Fibroblast of mammary gland (primary cell): Measurements from ENCODE around the gene FCSK.

Experiments used
- DNase-seq: peaks from one replicate; pipeline ENCODE4 v3.0.0-alpha.2; 2010; ENCODE audit warnings: low read depth
- H3K4me3 ChIP-seq: 2 replicates; pipeline ENCODE4 v1.5.1; 2011; ENCODE audit warnings: low read depth, mild to moderate bottlenecking, low read length, moderate library complexity; ENCODE audit not compliant: control insufficient read depth
- CTCF ChIP-seq: conservative IDR thresholded peaks from 2 replicates; pipeline ENCODE4 v1.5.1; 2011; ENCODE audit warnings: low read depth, low read length, inconsistent platforms; ENCODE audit not compliant: control insufficient read depth, insufficient read depth

Gene FCSK

GRCh38 chr16:70476272-70477020 is 22.1 kb downstream of the FCSK start:
- DNase-seq, result peak; percentile 71
- TF ChIP-seq CTCF, result no peak
- no peak overlapping the region for H3K4me3 ChIP-seq

GRCh38 chr16:70478169-70478568 is 23.8 kb downstream of the FCSK start:
- no peak for TF ChIP-seq CTCF
- no peak for DNase-seq
- no peak overlapping the region for H3K4me3 ChIP-seq

GRCh38 chr16:70478912-70479341 is 24.5 kb downstream of the FCSK start:
- TF ChIP-seq CTCF, result no peak
- H3K4me3 ChIP-seq, result no peak overlapping the region
- no peak for DNase-seq

GRCh38 chr16:70480127-70481105 is 26.0 kb downstream of the FCSK start:
- TF ChIP-seq CTCF, result no peak
- H3K4me3 ChIP-seq, result no peak overlapping the region
- DNase-seq, result no peak

- TF ChIP-seq CTCF, result no peak
- no peak overlapping the region for H3K4me3 ChIP-seq
- DNase-seq, result peak; percentile 43
Observed at GRCh38 chr16:70481929-70482536, 27.6 kb downstream of the FCSK start.

- peak; percentile 18 for DNase-seq
- TF ChIP-seq CTCF, result no peak
- no peak overlapping the region for H3K4me3 ChIP-seq
Observed at GRCh38 chr16:70482624-70483023, 28.2 kb downstream of the FCSK start.
